ENCODE data around the gene REC8. TPM values are rescaled to one million over a fixed set of nuclear protein-coding genes. Genes with fewer than 3 reads are reported as not detected.
A peak's percentile ranks its signal among the peaks of the same experiment; 100 is the strongest.

Gene REC8
- total RNA-seq, 1 donor from 2014 or later, result 3.6 TPM

- DNase-seq, result no peak
Observed at GRCh38 chr14:24159777-24160498, 11.9 kb upstream of the REC8 start.

DNA sequence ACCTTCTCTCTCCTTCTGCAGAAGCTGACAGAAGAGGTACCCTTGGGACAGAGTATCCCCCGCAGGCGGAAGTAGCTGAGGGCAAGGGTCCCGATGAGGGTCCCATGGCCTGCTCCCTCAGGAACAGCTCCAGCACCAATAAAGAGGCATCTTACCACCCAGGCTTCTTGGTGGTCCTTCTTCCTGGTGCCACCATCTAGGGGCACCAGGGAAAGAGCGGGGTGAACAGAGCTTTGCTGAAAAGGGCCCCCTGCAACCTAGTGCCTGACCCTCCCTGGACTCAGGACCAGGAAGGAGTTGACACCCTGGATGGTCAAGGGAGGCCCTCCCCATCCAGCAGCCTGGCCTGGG, 11.4 kb upstream of the REC8 start:
- no peak for DNase-seq

- peak; percentile 98 for DNase-seq
Observed at GRCh38 chr14:24160850-24161804, 10.8 kb upstream of the REC8 start, which contains the start of gene IRF9. Gene IRF9 (plus strand): TSS chr14:24161265. CDS start chr14:24162145, 880 bp downstream.

GRCh38 chr14:24162093-24162492, 9.8 kb upstream of the REC8 start:
- DNase-seq, result no peak

DNA sequence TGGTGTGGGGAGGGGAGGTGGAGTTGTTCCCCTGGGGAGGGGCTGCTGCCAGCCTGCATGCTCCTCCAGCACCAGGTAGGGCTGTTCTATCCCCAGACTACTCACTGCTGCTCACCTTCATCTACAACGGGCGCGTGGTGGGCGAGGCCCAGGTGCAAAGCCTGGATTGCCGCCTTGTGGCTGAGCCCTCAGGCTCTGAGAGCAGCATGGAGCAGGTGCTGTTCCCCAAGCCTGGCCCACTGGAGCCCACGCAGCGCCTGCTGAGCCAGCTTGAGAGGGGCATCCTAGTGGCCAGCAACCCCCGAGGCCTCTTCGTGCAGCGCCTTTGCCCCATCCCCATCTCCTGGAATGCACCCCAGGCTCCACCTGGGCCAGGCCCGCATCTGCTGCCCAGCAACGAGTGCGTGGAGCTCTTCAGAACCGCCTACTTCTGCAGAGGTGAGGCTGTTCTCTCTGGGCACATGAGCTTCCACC, 7.3 kb upstream of the REC8 start:
- no peak for DNase-seq

- DNase-seq, result no peak
Observed at GRCh38 chr14:24165785-24166184, 6.1 kb upstream of the REC8 start.

GRCh38 chr14:24167469-24168114, 4.3 kb upstream of the REC8 start:
- DNase-seq, result no peak

GRCh38 chr14:24172261-24172860, 481 bp downstream of the REC8 start:
- DNase-seq, result no peak

DNA sequence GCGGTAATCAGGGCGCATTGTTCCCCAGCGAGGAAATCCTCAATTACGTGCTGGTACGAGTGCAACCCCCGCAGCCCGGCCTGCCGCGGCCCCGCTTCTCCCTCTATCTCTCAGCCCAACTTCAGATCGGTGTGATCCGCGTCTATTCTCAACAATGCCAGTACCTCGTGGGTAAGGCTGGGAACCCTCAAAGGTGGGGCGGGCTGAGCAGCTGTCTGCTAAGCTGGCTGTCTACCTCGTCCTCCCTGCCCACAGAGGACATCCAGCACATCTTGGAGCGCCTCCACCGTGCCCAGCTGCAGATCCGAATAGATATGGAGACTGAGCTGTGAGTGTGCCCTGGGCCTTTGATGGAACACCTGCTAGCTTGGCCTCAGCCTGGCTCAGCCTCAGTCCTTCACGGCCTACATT, 996 bp downstream of the REC8 start:
- no peak for DNase-seq

DNA sequence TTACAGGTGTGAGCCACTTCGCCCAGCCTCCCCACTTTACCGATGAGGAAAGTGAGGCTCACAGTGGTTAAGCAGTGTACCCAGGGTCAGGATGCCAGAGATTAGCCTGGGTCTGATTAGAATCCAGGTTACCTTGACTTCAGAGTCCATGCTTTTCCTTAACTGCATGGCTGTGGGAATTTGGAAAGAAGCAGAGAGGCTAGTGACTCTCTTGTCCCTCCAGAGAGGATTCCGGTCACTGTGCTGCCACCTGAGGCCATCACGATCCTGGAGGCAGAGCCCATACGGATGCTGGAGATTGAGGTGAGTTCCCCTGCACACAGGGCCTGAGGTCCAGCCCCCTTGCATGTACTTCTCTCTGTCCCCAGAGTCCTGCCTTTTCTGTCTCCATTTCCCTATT, 4.7 kb downstream of the REC8 start:
- DNase-seq, result no peak

DNA sequence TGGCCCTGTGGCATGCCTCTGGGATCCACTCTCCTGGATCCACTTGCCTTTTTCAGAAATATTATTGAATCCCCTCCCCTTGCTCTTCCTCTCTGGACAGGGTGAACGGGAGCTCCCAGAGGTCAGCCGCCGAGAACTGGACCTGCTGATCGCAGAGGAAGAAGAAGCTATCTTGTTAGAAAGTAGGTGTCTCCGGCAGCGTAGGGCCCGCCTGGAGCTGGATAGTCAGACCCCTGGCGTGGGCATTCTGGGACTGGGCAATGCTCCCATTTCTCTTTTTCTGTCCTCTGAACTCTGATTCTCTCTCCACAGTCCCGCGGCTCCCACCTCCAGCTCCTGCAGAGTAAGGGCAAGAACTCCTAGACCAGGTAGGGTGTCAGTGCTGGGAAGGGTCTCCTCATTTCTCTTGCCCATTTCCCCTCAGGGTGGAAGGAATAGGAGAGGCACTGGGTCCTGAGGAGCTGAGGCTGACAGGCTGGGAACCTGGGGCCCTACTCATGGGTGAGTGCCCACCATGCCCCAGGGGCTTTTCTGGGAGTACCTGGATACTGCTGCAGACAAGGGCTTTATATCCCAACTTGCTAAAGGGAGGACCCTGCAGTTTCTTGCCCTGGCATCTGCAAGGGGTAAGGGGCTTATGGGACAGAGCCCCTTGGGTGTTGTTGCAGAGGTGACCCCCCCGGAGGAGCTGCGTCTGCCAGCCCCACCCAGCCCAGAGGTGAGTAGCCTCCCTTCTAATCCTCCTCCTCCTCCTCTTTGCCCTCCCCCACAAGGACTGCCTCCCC, 5.4 kb downstream of the REC8 start:
- no peak for DNase-seq

GRCh38 chr14:24177891-24178290, 6.0 kb downstream of the REC8 start:
- DNase-seq, result no peak

DNA sequence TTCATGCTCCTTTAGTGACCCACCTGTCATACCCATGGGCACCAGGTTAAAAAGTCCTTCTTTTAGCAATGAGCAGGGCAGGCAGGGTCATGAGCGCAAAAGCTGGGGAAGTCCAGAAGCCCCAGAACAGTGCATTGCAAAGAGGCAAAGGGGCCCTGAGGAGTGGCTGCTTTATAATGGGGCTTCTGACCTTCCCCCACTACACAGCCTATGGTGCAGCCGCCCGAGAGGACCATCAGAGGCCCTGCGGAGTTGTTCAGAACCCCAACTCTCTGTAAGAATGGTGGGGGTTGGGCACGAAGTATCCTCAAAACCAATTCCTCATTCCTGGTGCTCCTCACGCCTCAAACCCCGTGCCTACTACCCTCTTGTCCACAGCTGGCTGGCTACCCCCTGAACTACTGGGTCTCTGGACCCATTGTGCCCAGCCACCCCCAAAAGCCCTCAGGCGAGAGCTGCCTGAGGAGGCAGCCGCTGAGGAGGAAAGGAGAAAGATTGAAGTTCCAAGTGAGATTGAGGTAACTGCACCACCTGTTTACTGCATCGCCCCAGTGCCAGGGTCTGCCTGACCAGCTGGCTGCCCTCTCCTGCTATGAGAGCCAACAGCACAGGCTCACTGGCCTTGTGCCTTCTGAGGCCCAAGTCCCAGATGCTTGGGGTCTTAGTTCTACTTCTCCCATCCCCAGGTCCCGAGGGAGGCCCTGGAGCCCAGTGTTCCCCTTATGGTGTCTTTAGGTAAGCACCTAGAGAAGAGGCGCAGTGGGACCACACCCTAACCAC, 6.7 kb downstream of the REC8 start:
- DNase-seq, result no peak

DNA sequence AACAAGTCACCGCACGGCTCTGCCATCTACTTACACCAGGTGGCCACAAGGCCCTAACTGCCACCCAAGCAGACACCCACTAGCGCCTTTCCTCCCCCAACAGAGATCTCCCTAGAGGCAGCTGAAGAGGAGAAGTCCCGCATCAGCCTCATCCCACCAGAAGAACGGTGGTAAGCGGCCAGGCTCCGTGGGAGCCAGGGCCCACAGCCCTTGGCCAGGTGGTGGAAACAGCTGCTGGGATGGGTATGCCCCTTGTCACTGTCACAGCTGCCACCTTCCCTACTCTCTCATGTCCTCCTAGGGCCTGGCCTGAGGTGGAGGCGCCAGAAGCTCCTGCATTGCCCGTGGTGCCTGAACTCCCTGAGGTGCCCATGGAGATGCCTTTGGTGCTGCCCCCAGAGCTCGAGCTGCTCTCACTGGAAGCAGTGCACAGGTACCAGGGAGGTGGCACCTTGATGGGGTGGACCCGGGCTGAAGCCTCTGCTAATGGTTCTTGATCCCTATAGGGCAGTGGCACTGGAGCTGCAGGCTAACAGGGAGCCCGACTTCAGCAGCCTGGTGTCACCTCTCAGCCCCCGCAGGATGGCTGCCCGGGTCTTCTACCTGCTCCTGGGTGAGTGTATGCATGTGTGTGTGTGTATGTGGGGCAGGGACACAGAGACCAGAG, 7.5 kb downstream of the REC8 start:
- DNase-seq, result no peak

GRCh38 chr14:24179961-24180796, 8.3 kb downstream of the REC8 start:
- no peak for DNase-seq

GRCh38 chr14:24181371-24182077, 9.6 kb downstream of the REC8 start:
- no peak for DNase-seq

DNA sequence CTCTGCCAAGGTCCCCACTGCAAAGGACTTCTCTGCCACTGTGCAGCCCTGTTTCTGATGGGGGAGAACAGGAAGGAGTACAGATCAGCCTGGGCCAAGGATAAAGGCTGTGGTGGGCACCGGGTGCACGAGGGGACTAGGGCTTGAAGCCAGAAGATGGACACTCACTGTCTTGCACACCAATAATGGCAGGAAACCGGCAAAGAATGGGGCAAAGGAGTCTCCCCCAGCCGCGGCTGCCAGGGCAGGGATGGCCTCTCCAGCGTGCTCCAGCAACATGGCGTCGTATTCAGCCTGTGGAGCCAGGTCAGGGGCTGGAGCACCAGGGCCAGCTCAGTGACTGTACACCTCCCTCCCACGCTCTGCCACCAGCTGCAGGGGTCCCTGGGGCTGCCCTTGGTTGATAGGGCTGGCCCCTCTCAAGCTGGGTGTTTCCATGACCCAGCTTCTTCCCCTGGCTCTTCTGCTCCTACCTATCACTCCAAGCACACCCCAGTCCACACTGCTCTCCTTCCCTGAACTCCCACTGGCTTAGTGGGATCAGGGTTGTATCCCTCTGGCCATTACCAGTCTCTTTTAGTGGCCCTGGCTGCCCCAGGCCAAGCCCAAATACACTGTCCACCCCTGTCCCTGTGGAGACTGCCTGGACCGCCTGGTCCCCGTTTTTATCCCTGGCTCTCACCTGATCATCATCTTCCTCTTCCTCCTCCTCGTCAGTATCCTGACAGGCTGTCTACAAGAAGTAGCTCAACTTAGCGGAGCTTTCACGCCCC, 10.4 kb downstream of the REC8 start:
- no peak for DNase-seq

DNA sequence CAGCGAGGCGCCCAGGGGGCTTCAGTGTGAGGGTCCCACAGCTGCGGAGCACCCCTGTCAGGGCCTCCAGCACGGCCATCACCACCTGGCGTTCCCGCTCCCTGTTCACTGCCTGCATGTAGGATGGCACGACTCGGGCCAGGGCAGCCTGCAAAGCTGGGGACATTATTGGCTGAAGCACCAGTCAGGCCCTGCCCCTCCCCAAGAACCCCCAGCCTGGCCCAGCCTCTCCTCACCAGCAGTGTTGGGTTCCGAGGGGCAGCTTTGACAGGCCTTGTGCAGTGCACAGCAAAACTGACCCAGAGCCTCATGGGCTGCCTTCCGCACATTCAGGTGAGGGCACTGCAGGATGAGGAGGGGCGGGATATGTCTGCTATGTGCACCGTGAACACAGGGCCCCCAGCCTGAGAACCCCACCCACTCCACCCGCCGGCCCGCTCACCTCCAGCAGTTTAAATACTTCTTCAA, 11.2 kb downstream of the REC8 start:
- DNase-seq, result no peak
